Measurements from ENCODE around the gene RCVRN. TPM values are rescaled to one million over a fixed set of nuclear protein-coding genes. Genes with fewer than 3 reads are reported as not detected.
A peak's percentile ranks its signal among the peaks of the same experiment; 100 is the strongest.

The RCVRN gene
- total RNA-seq, 1 donor from 2014 or later = not detected

DNA sequence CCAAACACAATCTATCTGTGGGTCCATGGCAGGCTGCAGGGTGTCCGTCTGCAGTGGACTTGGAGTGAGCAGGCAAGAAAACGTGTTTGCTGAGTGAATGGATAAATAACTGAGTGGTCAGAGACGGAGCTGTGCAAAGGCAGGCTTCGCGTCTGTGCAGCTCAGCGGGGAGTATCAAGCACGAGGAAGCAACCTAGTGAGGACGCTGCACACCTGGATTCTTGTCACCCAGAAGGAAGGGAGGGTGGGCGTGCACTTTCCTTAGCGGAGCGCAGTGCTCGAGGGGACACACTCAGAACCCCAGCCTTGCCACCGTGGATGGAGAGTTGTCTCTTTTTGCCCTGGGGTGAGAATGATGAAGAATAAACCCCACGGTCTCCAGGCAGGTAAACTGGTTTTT lies 1.5 kb upstream of the RCVRN start:
- Mint-ChIP-seq H3K27me3 (ENCODE audit: low read depth) (no peaks in the 10 kb centered on the region), H3K9me3 (ENCODE audit: low read depth) (no peaks in the 10 kb centered on the region), H3K27ac (ENCODE audit: unreplicated experiment) (no peak overlapping the region), H3K4me3 (ENCODE audit: unreplicated experiment) (no peak overlapping the region), H3K36me3 (ENCODE audit: low read depth) (no peaks in the 10 kb centered on the region), H3K4me1 (ENCODE audit: low read depth) (peaks cover 10% of the 10 kb centered on the region)
- no peak for DNase-seq (ENCODE audit: low spot score)
- TF ChIP-seq, protein P1, sequence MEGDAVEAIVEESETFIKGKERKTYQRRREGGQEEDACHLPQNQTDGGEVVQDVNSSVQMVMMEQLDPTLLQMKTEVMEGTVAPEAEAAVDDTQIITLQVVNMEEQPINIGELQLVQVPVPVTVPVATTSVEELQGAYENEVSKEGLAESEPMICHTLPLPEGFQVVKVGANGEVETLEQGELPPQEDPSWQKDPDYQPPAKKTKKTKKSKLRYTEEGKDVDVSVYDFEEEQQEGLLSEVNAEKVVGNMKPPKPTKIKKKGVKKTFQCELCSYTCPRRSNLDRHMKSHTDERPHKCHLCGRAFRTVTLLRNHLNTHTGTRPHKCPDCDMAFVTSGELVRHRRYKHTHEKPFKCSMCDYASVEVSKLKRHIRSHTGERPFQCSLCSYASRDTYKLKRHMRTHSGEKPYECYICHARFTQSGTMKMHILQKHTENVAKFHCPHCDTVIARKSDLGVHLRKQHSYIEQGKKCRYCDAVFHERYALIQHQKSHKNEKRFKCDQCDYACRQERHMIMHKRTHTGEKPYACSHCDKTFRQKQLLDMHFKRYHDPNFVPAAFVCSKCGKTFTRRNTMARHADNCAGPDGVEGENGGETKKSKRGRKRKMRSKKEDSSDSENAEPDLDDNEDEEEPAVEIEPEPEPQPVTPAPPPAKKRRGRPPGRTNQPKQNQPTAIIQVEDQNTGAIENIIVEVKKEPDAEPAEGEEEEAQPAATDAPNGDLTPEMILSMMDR (IDR thresholded peaks at IDR 0.05) = no peak

DNA sequence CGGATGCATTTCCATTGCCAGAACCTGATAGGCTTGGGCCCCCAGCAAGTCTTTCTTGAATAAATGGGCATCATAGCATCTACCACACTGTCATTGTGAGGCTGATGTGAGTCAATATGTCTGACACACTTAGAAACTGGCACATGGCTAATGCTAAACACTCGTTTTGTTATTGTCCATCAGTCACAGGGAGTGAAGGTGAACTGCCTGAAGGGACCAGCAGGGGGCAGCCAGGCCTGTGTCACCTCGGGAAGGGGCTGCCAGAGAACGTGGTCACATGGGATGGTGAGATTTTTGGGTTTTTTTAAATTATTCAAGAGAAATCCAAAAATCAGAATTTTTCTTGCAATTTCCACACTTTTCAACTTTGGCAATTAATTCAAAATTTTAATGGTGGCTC lies 831 bp upstream of the RCVRN start:
- Mint-ChIP-seq H3K27me3 (ENCODE audit: low read depth) (no peaks in the 10 kb centered on the region), H3K9me3 (ENCODE audit: low read depth) (no peaks in the 10 kb centered on the region), H3K27ac (ENCODE audit: unreplicated experiment) (no peak overlapping the region), H3K36me3 (ENCODE audit: low read depth) (no peaks in the 10 kb centered on the region), H3K4me3 (ENCODE audit: unreplicated experiment) (no peak overlapping the region), H3K4me1 (ENCODE audit: low read depth) (peaks cover 14% of the 10 kb centered on the region)
- TF ChIP-seq, protein P1 (IDR thresholded peaks at IDR 0.05) = peak; percentile 77
- no peak for DNase-seq (ENCODE audit: low spot score)

DNA sequence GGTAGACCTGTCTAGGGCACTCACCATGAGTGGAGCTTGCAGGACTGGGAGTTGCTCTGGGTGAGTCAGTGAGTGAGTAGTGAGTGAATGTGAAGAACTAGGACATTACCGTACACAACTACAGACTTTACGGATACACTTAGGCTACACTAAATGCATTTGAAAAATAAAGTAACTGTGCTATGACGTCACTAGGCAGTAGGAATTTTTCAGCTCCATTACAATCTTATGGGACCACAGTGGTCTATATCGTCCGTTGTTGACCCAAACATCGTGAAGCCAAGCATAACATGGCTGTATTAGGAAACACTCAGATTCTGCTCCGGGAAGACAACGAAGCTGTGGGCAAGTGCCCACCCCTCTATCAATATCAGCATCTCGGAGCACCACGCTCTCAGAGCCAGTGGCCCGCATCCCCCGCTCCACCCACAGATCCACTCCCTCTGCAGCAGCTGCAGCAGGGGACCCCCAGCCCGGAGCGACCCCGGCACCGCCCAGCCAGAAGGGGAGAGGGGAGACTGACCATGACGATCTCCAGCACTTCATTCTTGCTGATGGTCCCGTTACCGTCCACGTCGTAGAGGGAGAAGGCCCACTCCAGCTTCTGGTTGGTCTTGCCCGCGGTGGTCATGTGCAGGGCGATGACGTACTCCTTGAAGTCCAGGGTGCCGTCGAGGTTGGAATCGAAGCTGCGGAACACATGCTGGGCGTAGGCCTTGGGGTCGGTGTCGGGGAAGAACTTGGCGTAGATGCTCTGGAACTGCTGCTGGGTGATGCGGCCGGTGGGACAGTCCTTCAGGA lies 594 bp downstream of the RCVRN start:
- H3K4me1 Mint-ChIP-seq (ENCODE audit: low read depth) = peaks cover 20% of the 10 kb centered on the region
- TF ChIP-seq, protein P1 (IDR thresholded peaks at IDR 0.05) = no peak
- H3K9me3 Mint-ChIP-seq (ENCODE audit: low read depth) = no peaks in the 10 kb centered on the region
- H3K4me3 Mint-ChIP-seq (ENCODE audit: unreplicated experiment) = no peak overlapping the region
- H3K36me3 Mint-ChIP-seq (ENCODE audit: low read depth) = no peaks in the 10 kb centered on the region
- no peaks in the 10 kb centered on the region for H3K27me3 Mint-ChIP-seq (ENCODE audit: low read depth)
- DNase-seq (ENCODE audit: low spot score) = no peak
- no peak overlapping the region for H3K27ac Mint-ChIP-seq (ENCODE audit: unreplicated experiment)

DNA sequence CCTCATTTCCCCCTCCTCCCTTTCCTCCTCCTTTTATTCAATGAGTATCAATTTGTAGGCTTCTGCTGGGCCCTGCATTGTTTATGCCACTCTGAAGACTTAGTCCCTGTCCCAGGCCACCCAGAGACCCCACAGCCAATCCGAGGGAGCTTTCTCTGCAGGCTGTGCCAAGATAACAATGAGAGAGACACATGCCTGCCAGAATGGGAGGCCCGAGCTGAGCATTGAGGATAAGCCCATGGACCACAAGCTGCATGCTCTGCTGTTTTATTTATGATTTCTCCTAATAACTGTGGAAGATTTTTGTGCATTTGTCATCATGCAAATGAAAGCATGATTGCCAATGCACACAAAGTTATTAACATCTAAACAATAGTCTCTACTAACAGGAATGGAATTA lies 3.0 kb downstream of the RCVRN start:
- Mint-ChIP-seq H3K36me3 (ENCODE audit: low read depth) (no peaks in the 10 kb centered on the region), H3K4me1 (ENCODE audit: low read depth) (peaks cover 15% of the 10 kb centered on the region), H3K4me3 (ENCODE audit: unreplicated experiment) (no peak overlapping the region), H3K27me3 (ENCODE audit: low read depth) (no peaks in the 10 kb centered on the region), H3K9me3 (ENCODE audit: low read depth) (no peaks in the 10 kb centered on the region), H3K27ac (ENCODE audit: unreplicated experiment) (no peak overlapping the region)
- no peak for DNase-seq (ENCODE audit: low spot score)
- TF ChIP-seq, protein P1 (IDR thresholded peaks at IDR 0.05) = no peak

DNA sequence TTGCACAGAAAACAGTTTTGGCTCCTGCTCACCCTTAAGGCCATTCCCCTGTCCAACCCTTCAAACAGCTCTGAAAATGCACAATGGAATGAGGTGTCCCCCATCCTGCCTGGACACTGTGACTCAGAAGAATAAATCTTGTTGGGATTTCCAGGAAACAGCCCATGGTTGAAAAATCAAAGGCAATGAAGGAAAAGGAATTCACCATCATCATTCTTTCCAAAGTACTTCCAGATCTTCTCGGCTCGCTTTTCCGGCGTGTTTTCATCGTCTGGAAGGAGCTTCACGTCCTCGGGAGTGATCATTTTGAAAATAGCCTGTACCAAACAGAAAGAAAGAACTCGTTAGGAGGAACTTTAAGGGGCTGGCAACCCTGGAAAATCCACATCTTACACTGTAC lies 4.3 kb downstream of the RCVRN start:
- Mint-ChIP-seq H3K36me3 (ENCODE audit: low read depth) (no peaks in the 10 kb centered on the region), H3K4me1 (ENCODE audit: low read depth) (peaks cover 15% of the 10 kb centered on the region), H3K27me3 (ENCODE audit: low read depth) (no peaks in the 10 kb centered on the region), H3K4me3 (ENCODE audit: unreplicated experiment) (no peak overlapping the region), H3K27ac (ENCODE audit: unreplicated experiment) (peak overlapping the region; percentile 1), H3K9me3 (ENCODE audit: low read depth) (no peaks in the 10 kb centered on the region)
- TF ChIP-seq, protein P1 (IDR thresholded peaks at IDR 0.05) = no peak
- no peak for DNase-seq (ENCODE audit: low spot score)

All from chondrocyte (in vitro differentiated cells).